GM23338 (cell line): ENCODE data around the gene NUTM2D.
"Not testable (repeated sequence)": the region's sequence is repeated elsewhere in the genome, so short reads cannot be mapped to it uniquely, and the experiment has no call there.

Experiments used
- CTCF ChIP-seq, 2 experiments: fragments of 200-600 bp in 1 of 2; sonication (generic) in 1 of 2; conservative IDR thresholded peaks; 2 replicates each; pipeline versions ENCODE4 v1.5.1 to v1.6.1; 2016 to 2017; ENCODE audit warnings: antibody characterized with exemption in 2 of 2, low read depth in 2 of 2, mild to moderate bottlenecking in 2 of 2, moderate library complexity in 1 of 2
- ETS1 ChIP-seq: IDR thresholded peaks from 2 replicates; pipeline ENCODE4 v1.6.1; 2016; ENCODE audit warnings: antibody characterized with exemption
- EZH2 ChIP-seq: fragments of 200-600 bp; sonication (generic); IDR thresholded peaks from one replicate; pipeline ENCODE4 v1.8.0; 2017; ENCODE audit warnings: antibody characterized with exemption, mild to moderate bottlenecking, low read depth; ENCODE audit not compliant: unreplicated experiment
- EZH2phosphoT487 ChIP-seq: fragments of 200-600 bp; sonication (generic); IDR thresholded peaks from one replicate; pipeline ENCODE4 v1.8.1; 2018; ENCODE audit warnings: antibody characterized with exemption; ENCODE audit not compliant: unreplicated experiment
- POLR2AphosphoS5 ChIP-seq: IDR thresholded peaks from 2 replicates; pipeline ENCODE4 v1.6.1; 2016; ENCODE audit warnings: antibody characterized with exemption, low read depth
- REST ChIP-seq: IDR thresholded peaks from one replicate; pipeline ENCODE4 v1.6.1; 2018; ENCODE audit warnings: antibody characterized with exemption; ENCODE audit not compliant: unreplicated experiment
- ZNF114 ChIP-seq: fragments of 250-450 bp; sonication (Bioruptor Pico); IDR thresholded peaks from 2 replicates; pipeline ENCODE4 v1.5.0; 2020; ENCODE audit warnings: mild to moderate bottlenecking, moderate library complexity

- TF ChIP-seq CTCF (conservative IDR thresholded peaks at IDR 0.05; ENCODE audit: low read depth in 2 of 2); EZH2; EZH2phosphoT487; REST; POLR2AphosphoS5; ZNF114 (CRISPR knock-in tag); ETS1: not testable (repeated sequence)
Measured at GRCh38 chr10:87327958-87328357, 29.6 kb upstream of the NUTM2D start.
